Stimulated activated naive CD8-positive, alpha-beta T cell treated with anti-CD3 and anti-CD28 coated beads, Interleukin-15, amount 100 ng/mL, for 72 hours (primary cell): Measurements from ENCODE around the gene PDLIM5.
"Not testable (repeated sequence)": the region's sequence is repeated elsewhere in the genome, so short reads cannot be mapped to it uniquely, and the experiment has no call there.

ENCODE experiments used
- ATAC-seq: fragments of 150-1000 bp; cut with Tn5 transposase; 2 replicates; pipeline ENCODE4 v1.10.0; 2021; ENCODE audit warnings: mild to moderate bottlenecking, moderate library complexity
- DNase-seq, 2 donors: peaks; one replicate each; pipeline ENCODE4 v3.0.0; 2021 to 2022
- H3K27ac Mint-ChIP-seq, 2 donors: one replicate each; pipeline ENCODE4 v1.8.0; 2022; ENCODE audit warnings: mild to moderate bottlenecking in 2 of 2, mixed read lengths in 2 of 2, moderate library complexity in 2 of 2
- H3K27me3 Mint-ChIP-seq: one replicate; pipeline ENCODE4 v1.8.0; 2022; ENCODE audit warnings: mixed read lengths
- H3K4me1 Mint-ChIP-seq: one replicate; pipeline ENCODE4 v1.8.0; 2022; ENCODE audit warnings: mild to moderate bottlenecking, mixed read lengths
- H3K4me3 Mint-ChIP-seq, 2 donors: one replicate each; pipeline ENCODE4 v1.8.0; 2022; ENCODE audit warnings: mild to moderate bottlenecking in 2 of 2, mixed read lengths in 2 of 2, moderate library complexity in 1 of 2
- H3K9me3 Mint-ChIP-seq, 2 donors: one replicate each; pipeline ENCODE4 v1.8.0; 2022; ENCODE audit warnings: mixed read lengths in 2 of 2

PDLIM5 gene

DNA sequence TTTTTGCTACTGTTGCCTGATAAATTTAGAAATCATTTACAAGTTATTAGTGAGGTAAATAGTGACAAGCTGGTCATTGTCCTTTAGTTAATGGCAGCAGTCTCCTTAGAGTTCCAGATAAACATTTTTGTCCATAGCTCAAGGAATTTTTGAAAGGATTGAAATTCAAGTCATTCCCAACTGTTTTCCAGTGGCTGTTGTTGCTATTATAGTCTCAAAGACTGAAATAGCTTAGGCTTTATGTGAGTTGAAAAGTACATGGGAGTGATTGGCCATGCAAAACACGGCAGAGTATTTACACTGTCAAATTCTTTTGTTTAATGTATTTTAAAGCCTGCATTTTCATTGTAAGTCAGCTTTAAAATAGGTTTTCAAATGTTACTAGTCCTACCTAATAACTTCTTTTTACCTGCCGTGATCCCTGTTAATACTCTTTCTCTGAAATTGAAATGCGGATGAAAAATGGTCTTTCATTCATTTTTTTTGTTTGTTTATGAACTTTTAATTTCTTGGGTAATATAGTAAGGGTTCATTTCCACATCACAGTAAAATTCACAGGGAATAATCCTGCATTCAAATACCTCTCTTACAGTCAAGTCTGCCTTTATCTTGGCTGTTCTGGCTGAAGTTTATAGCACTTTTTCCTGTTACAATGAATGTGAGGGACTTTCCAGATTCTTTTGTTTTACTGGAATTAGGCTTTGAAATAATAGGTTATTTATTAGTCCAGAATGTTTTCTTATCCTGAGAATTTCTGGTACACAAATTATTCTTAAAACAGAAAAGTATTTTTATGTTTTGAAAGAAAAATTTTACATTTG lies 85.1 kb downstream of the PDLIM5 start:
- H3K27ac Mint-ChIP-seq = no peak overlapping the region
- DNase-seq = no peak
- no peaks in the 10 kb centered on the region for H3K27me3 Mint-ChIP-seq
- H3K4me1 Mint-ChIP-seq = peaks cover 6% of the 10 kb centered on the region
- H3K4me3 Mint-ChIP-seq = no peak overlapping the region
- no peak for ATAC-seq
- H3K9me3 Mint-ChIP-seq = no peaks in the 10 kb centered on the region

DNA sequence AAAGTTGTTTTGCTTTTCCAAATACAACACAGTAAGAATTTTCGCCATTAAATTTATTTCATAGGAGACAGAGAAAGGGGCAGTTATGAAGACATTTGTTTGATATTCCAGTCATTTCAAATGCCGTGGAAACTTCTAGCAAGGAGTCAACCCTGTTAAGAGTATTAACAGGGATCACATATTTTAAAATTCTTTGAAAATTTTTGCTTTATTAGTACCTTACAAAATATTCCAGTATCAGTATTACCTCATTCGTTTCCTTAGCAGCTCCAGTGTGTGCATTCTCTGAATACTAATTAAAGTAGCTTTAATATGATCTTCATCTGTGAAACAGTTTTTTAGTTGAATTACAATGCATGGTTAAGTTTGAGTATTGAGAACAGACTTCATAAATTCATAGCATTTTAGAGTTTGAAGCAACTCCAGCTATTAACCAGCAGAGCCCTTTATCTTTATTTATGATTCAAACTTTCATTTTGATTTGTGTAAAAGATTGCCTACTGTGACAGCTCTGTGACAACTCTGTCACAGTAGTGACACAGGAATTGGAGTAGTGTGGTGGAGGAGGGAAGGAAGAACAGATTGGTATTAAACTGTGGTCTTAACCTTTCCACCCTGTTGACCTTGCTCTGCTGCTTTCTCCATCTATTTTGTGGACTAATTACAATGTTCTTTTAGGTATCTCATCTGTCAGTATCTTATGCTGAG lies 86.3 kb downstream of the PDLIM5 start:
- Mint-ChIP-seq H3K27me3 (no peaks in the 10 kb centered on the region), H3K27ac (no peak overlapping the region), H3K4me3 (no peak overlapping the region), H3K4me1 (peaks cover 6% of the 10 kb centered on the region), H3K9me3 (no peaks in the 10 kb centered on the region)
- no peak for ATAC-seq
- DNase-seq = no peak

DNA sequence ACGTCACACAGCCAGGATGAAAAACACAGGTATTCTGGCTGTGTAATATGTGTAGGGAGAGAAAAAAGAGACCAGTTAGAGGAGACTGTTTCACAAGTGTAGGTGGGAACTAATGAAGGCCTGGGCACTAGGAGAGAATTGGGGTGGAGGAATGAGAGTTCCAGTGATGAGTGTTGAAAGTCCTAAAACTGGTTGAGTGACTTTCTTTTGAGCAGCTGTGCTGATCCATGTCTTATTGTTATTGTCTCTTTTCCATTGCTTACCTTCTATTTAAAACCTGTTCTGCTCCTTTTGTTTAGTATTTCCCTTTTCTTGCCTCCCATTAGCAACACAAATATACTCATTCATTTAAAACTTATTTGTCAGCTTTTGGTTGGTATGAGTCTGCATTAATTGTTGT lies 88.7 kb downstream of the PDLIM5 start:
- Mint-ChIP-seq H3K27me3 (no peaks in the 10 kb centered on the region), H3K27ac (no peak overlapping the region), H3K4me1 (no peaks in the 10 kb centered on the region), H3K4me3 (no peak overlapping the region), H3K9me3 (no peaks in the 10 kb centered on the region)
- ATAC-seq (no peak), DNase-seq (no peak)

DNA sequence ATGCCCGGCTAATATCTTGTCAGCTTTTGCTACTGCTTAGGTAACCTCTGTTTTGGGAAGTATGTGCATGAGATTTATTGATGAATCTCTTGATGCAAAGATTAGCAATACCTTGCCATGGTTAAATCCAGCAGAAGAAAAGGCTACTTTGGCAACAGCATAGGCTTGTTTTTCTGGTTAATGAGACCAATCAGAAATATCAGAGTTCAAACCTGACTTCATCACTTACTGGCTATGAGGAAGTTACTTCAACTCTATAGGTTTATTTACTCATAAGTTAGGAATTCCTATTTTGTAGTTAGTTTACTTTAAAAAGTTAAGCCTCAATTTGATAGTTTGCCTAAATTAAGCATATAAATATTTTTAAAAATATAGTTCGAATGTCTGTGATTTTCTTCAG lies 93.1 kb downstream of the PDLIM5 start:
- H3K4me1 Mint-ChIP-seq = peaks cover 6% of the 10 kb centered on the region
- DNase-seq = no peak
- peaks cover 4 to 7% of the 10 kb centered on the region in 2 donors for H3K9me3 Mint-ChIP-seq
- no peak for ATAC-seq
- H3K4me3 Mint-ChIP-seq = no peak overlapping the region
- no peaks in the 10 kb centered on the region for H3K27me3 Mint-ChIP-seq
- H3K27ac Mint-ChIP-seq = no peak overlapping the region

DNA sequence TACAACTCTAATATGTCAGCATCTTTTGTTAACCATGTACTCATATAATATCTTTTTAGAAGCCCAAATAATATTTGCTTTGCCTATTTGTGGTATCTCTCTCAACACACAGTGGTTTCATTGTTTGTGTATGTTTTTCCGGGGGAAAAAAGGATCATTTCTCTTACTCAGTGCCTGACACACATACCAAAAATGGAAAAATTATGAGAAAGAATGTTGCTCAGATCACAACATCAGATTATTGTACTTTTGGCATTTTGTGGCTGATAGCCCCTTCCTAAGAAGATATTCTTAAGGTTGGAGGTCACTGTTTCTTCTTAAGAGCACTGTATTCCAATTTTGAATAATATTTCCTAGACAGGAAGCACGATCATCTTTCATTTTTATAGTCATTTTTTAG lies 93.6 kb downstream of the PDLIM5 start:
- DNase-seq = no peak
- peaks cover 4 to 7% of the 10 kb centered on the region in 2 donors for H3K9me3 Mint-ChIP-seq
- H3K27me3 Mint-ChIP-seq = no peaks in the 10 kb centered on the region
- H3K4me3 Mint-ChIP-seq = no peak overlapping the region
- peaks cover 6% of the 10 kb centered on the region for H3K4me1 Mint-ChIP-seq
- H3K27ac Mint-ChIP-seq = no peak overlapping the region
- ATAC-seq = no peak

DNA sequence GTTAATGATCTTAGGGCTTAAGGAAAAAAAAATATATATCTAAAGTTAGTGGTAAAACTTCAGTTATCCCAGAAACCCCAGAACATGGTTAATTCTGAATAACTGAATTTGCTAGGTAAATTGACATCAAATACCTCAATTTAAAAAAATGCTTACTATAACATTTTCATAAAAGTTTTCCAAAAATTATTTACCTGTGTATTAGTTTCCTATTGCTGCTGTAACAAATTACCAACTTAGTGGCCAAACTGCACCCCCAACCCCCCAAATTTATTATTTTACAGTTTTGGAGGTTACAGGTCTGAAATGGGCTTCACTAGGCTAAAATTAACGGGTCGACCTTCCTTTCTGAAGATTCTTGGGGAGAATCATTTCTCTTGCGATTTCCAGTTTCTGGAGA lies 95.2 kb downstream of the PDLIM5 start:
- DNase-seq (no peak), ATAC-seq (no peak)
- Mint-ChIP-seq H3K4me3 (no peak overlapping the region), H3K27ac (no peak overlapping the region), H3K4me1 (peaks cover 6% of the 10 kb centered on the region), H3K27me3 (no peaks in the 10 kb centered on the region), H3K9me3 (peaks cover 4 to 7% of the 10 kb centered on the region in 2 donors)

DNA sequence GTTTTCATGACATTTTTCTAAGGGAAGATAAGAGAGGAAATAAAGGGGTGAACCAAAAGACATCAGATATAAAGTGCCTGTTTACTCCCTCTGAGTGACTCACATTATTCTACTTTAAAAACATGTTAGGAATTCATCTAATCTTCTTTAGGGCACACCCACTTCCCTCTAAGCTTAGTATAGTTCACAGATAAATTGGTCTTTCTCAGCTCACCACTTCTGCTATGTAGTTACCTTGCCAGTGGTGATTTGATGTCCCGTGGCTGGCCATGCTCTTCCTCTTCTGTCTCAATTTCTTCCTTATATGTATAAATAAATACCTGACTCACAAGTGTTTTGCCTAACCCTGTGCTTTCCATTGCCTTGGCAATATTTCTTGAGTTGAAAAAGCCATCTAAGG lies 96.8 kb downstream of the PDLIM5 start:
- ATAC-seq = no peak
- Mint-ChIP-seq H3K27me3 (no peaks in the 10 kb centered on the region), H3K4me1 (peaks cover 6% of the 10 kb centered on the region), H3K4me3 (no peak overlapping the region), H3K9me3 (peaks cover 4 to 7% of the 10 kb centered on the region in 2 donors), H3K27ac (no peak overlapping the region)
- DNase-seq = no peak

DNA sequence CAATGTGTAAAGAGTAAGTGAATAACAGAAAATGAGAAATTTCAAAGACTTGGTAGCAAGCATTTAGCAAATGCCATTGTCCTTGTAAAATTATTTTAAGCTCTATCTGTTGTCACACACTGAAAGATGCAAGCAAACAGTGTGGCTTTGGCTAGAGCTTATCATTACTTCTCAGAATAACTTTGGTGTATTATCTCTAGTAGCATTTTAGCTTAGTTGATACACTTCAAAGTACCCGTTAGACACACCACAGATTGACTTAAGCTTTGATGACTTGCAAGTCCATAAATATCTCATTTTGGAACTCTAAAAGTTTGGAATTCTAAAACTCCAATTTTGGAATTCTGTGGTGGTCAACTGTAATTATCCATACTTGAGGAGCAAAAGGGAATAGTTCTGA lies 98.6 kb downstream of the PDLIM5 start:
- DNase-seq (no peak), ATAC-seq (no peak)
- Mint-ChIP-seq H3K27me3 (no peaks in the 10 kb centered on the region), H3K9me3 (peaks cover 4 to 7% of the 10 kb centered on the region in 2 donors), H3K4me1 (peaks cover 6% of the 10 kb centered on the region), H3K27ac (no peak overlapping the region), H3K4me3 (no peak overlapping the region)

DNA sequence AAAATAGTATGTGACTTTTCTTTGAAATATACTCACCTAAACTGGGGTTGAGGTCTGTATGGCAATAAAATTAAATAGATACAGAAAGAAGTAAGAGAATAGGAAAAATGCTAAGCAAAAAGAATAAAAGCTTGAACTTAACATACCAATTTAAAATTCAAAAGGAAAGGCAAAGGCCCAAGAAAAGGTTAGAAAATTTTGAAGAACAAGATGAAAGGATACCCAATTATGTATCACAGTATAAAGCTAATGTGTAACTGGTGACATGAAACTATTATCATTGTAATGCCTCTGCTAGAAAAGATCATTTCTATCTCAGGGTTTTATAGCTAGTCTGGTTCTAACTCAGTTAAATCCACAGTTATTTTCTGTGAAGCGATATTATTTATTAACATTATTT lies 99.1 kb downstream of the PDLIM5 start:
- DNase-seq (no peak), ATAC-seq (no peak)
- no peak overlapping the region for H3K4me3 Mint-ChIP-seq
- peaks cover 4 to 7% of the 10 kb centered on the region in 2 donors for H3K9me3 Mint-ChIP-seq
- no peaks in the 10 kb centered on the region for H3K27me3 Mint-ChIP-seq
- H3K27ac Mint-ChIP-seq = no peak overlapping the region
- peaks cover 6% of the 10 kb centered on the region for H3K4me1 Mint-ChIP-seq

DNA sequence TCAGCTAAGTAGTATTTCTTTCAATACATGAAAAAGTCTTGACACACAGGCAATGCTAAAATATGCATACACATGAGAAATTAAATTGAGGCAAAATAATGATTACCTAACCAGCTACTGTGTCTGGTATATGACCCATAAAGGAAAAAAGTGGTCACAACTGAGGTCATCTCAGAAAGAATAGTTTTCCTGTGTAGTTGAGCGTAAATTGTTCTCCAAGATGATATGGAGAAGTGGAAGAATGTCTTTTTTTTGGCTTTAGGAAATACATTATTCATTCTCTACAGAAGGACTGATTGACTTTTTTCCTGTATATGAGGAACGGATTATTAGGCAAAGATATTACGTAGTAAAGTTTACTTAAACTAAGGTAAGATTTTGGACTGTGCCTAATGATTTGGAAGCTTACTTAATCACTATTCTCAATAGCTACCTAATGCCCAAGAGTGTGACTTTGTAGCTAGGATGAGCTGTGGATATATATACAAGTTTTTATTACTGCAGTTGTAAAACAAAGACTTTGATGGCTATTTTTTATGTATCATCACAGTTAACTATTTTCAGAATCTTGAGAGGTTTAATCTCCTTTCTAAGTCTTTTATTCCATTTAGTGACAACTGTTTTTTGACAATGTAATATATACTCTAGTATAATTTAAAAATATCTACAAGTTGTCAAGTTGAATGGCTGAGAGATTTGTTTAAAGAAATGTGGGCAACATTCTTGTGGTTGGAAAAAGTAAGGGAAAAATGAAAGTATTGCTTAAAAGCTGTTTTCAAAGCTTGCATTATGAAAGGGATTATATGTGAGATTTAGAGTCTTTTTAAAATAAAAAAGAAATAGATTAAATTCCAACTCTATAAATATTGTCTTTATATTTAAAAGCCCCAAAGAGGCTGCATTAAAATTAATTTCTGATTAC lies 100.2 kb downstream of the PDLIM5 start:
- no peak overlapping the region for H3K4me3 Mint-ChIP-seq
- peaks cover 4 to 7% of the 10 kb centered on the region in 2 donors for H3K9me3 Mint-ChIP-seq
- no peaks in the 10 kb centered on the region for H3K27me3 Mint-ChIP-seq
- ATAC-seq = no peak
- no peak for DNase-seq
- H3K27ac Mint-ChIP-seq = no peak overlapping the region
- peaks cover 6% of the 10 kb centered on the region for H3K4me1 Mint-ChIP-seq

DNA sequence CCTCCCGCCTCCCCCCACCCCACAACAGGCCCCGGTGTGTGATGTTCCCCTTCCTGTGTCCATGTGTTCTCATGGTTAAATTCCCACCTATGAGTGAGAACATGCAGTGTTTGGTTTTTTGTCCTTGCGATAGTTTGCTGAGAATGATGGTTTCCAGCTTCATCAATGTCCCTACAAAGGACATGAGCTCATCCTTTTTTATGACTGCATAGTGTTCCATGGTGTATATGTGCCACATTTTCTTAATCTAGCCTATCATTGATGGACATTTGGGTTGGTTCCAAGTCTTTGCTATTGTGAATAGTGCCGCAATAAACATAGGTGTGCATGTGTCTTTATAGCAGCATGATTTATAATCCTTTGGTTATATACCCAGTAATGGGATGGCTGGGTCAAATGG lies 104.3 kb downstream of the PDLIM5 start:
- not testable (repeated sequence) for ATAC-seq, H3K27me3 Mint-ChIP-seq, H3K9me3 Mint-ChIP-seq, H3K27ac Mint-ChIP-seq, H3K4me3 Mint-ChIP-seq, H3K4me1 Mint-ChIP-seq, DNase-seq

DNA sequence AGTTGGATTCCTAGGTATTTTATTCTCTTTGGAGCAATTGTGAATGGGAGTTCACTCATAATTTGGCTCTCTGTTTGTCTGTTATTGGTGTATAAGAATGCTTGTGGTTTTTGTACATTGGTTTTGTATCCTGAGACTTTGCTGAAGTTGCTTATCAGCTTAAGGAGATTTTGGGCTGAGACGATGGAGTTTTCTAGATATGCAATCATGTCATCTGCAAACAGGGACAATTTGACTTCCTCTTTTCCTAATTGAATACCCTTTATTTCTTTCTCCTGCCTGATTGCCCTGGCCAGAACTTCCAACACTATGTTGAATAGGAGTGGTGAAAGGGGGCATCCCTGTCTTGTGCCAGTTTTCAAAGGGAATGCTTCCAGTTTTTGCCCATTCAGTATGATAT lies 105.9 kb downstream of the PDLIM5 start:
- not testable (repeated sequence) for H3K27me3 Mint-ChIP-seq, DNase-seq, H3K4me1 Mint-ChIP-seq, H3K4me3 Mint-ChIP-seq, H3K9me3 Mint-ChIP-seq, H3K27ac Mint-ChIP-seq, ATAC-seq

DNA sequence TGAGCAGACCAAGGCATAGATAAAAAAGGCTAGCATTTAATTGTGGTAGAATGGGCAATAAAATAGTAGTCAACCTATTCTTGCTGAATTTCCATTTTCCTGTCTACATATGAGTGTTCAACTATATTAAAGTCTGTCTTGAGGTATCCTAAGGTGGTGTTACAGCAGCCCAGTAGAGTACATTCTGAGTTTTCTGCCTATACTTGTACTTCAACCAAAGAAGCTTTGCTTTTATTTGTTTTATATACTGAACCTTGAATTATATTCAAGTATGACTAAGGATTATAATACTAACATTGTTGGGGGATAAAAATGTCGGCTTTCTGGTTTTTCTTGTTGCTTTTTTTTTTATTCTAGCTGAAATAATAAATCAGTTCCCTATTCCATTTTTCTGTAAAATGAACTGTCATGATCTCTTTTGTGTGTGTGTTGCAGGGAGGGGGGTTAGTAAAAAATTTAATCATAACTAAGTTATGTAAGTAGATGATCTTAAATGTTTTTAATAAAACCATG lies 106.7 kb downstream of the PDLIM5 start:
- no peaks in the 10 kb centered on the region for H3K4me1 Mint-ChIP-seq
- DNase-seq (no peak), ATAC-seq (no peak)
- no peaks in the 10 kb centered on the region for H3K27me3 Mint-ChIP-seq
- H3K9me3 Mint-ChIP-seq = no peaks in the 10 kb centered on the region
- H3K4me3 Mint-ChIP-seq = no peak overlapping the region
- H3K27ac Mint-ChIP-seq = no peak overlapping the region

DNA sequence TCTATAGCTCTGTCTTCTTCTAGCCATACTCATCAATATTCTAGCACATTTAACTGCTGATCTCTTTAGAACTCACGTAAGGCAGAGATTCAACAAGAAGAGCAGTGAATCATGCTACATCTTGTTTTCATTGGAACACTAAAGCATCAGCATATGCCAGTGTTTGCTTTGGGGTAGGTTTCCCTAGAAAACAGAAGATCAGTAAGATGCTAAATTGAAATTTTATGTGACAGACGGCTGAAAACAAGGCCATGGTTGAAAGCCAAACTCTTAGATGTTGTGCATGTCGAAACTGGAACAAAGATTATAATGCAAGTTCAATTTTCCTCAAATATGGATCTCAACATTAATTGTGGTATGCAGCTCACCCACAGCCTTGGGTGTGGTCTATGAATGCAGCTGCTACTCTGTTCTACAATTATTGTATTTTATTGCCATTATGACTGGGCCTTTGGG lies 107.6 kb downstream of the PDLIM5 start:
- ATAC-seq = no peak
- H3K4me1 Mint-ChIP-seq = no peaks in the 10 kb centered on the region
- DNase-seq = no peak
- no peak overlapping the region for H3K27ac Mint-ChIP-seq
- no peak overlapping the region for H3K4me3 Mint-ChIP-seq
- no peaks in the 10 kb centered on the region for H3K27me3 Mint-ChIP-seq
- no peaks in the 10 kb centered on the region for H3K9me3 Mint-ChIP-seq

DNA sequence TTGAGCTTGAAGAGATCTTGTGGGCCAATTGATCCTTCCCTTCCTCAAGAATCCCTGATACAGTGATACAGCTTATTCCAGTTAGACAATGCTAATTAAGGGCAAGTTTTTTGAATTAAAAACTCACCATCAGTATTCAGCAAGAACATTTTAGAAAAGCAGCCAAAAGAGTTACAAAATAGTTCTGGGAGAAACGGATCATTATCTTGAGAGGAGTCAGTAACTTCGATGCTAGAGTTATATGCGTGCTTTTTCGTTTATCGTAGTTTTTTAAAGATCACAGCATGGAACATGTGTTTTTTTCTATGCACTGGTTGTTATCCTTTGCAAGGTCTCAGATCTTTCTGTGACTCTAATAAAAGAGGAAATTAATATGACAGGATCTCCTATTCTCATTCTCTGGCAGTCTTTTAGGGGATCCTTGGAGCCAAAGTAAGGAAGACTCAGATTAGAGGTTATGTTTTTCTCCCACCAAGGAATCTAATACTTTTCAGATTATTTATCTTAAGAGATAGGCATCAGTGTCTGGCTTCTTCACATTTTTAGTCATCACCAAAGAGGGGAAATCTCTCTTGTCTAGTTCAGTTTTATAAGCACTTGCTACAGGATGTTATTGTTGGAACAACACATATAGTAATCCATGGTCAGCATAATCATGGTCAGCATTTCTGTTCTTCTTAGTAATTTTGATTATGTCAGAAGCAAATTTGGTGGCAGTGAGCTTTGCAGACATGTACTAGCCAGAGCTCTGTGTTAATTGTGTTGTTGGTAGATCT lies 109.7 kb downstream of the PDLIM5 start:
- H3K27ac Mint-ChIP-seq = no peak overlapping the region
- no peaks in the 10 kb centered on the region for H3K9me3 Mint-ChIP-seq
- no peaks in the 10 kb centered on the region for H3K27me3 Mint-ChIP-seq
- ATAC-seq = no peak
- no peak overlapping the region for H3K4me3 Mint-ChIP-seq
- H3K4me1 Mint-ChIP-seq = no peaks in the 10 kb centered on the region
- no peak for DNase-seq
